Tibial nerve (tissue), 4 donors: Measurements from ENCODE around the gene LSM2. TPM values are rescaled to one million over a fixed set of nuclear protein-coding genes. Genes with fewer than 3 reads are reported as not detected.
A peak's percentile ranks its signal among the peaks of the same experiment; 100 is the strongest.

Experiments used
- DNase-seq, 2 donors: peaks; one replicate each; pipeline ENCODE4 v3.0.0-alpha.2; 2019; ENCODE audit warnings: low spot score in 2 of 2
- H3K27ac ChIP-seq, 4 donors: fragments of 200-600 bp; sonication (generic) in 3 of 4; one replicate each; pipeline ENCODE4 v1.5.1; 2017 to 2019; ENCODE audit warnings: mild to moderate bottlenecking in 1 of 4
- H3K27me3 ChIP-seq, 2 donors: fragments of 200-600 bp; sonication (generic) in 1 of 2; one replicate each; pipeline versions ENCODE4 v1.5.1 to v1.6.0; 2017 to 2019
- H3K36me3 ChIP-seq, 3 donors: fragments of 200-600 bp; sonication (generic); one replicate each; pipeline ENCODE4 v1.5.1; 2018 to 2019
- H3K4me1 ChIP-seq, 4 donors: fragments of 200-600 bp; sonication (generic) in 3 of 4; one replicate each; pipeline ENCODE4 v1.5.1; 2017 to 2019
- H3K4me3 ChIP-seq, 4 donors: fragments of 200-600 bp; sonication (generic) in 3 of 4; one replicate each; pipeline ENCODE4 v1.5.1; 2017 to 2019; ENCODE audit warnings: mild to moderate bottlenecking in 1 of 4, moderate library complexity in 1 of 4
- H3K9me3 ChIP-seq, 4 donors: fragments of 200-600 bp; sonication (generic) in 3 of 4; one replicate each; pipeline ENCODE4 v1.5.1; 2017 to 2019
- EP300 ChIP-seq, 2 donors: sonication (generic); formaldehyde crosslinking; IDR thresholded peaks; one replicate each; pipeline ENCODE4 v1.6.1; 2017; ENCODE audit warnings: antibody characterized with exemption in 2 of 2, mild to moderate bottlenecking in 1 of 2
- POLR2A ChIP-seq, 2 donors: fragments of 450-650 bp; IDR thresholded peaks; one replicate each; pipeline ENCODE4 v1.6.1; 2017; ENCODE audit warnings: antibody characterized with exemption in 2 of 2, mild to moderate bottlenecking in 2 of 2, moderate library complexity in 2 of 2
- WGBS, 2 donors: methylation state at CpG; one replicate each; pipeline ENCODE4 v1.1.5; 2018; 5-methylcytosine and 5-hydroxymethylcytosine counted together
- total RNA-seq, 4 donors: library from RNA; depleted of rRNA; stranded (reverse); fragments of >200 nt; gene quantifications; one replicate each; pipeline ENCODE4 v1.1.0, GENCODE V29; 2016
- TF ChIP-seq, protein P1 (sequence below), 5 experiments: fragments of 200-600 bp in 3 of 5; fragments of 450-650 bp in 2 of 5; sonication (generic) in 3 of 5; IDR thresholded peaks; one replicate each; pipeline ENCODE4 v1.5.1; 2016 to 2019; ENCODE audit warnings: antibody characterized with exemption in 5 of 5, mild to moderate bottlenecking in 3 of 5, moderate library complexity in 2 of 5

LSM2 gene
- total RNA-seq, 4 donors from 2014 or later: 23.9 to 31.8 (median 28.4) TPM

DNA sequence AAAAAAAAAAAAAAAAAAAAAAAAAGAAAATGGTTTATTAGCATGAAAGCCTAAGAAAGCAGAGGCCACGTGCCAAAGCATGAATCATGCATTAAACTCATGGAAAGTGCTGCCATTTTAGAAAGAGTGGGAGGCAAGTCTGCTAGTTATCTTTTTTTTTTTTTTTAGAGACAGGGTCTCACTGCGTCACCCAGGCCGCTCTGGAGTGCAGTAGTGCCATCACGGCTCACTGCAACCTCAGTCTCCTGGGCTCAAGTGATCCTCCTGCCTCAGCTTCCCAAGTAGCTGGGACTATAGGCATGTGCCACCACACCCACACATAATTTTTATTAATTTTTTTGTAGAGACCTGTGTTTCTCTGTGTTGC, 34.8 kb downstream of the LSM2 start:
- H3K27ac ChIP-seq: no peak overlapping the region
- no peaks in the 10 kb centered on the region for H3K36me3 ChIP-seq
- no peaks in the 10 kb centered on the region for H3K27me3 ChIP-seq
- H3K9me3 ChIP-seq: no peaks in the 10 kb centered on the region
- 63 to 64% methylated on average over 4 of the region's 4 CpGs for WGBS, 2 donors
- peaks cover 0 to 4% (median 4%) of the 10 kb centered on the region in 4 donors for H3K4me1 ChIP-seq
- DNase-seq: no peak
- H3K4me3 ChIP-seq: no peak overlapping the region
- no peak for TF ChIP-seq POLR2A (IDR thresholded peaks at IDR 0.05)
- TF ChIP-seq EP300 (IDR thresholded peaks at IDR 0.05): no peak
- TF ChIP-seq, protein P1, sequence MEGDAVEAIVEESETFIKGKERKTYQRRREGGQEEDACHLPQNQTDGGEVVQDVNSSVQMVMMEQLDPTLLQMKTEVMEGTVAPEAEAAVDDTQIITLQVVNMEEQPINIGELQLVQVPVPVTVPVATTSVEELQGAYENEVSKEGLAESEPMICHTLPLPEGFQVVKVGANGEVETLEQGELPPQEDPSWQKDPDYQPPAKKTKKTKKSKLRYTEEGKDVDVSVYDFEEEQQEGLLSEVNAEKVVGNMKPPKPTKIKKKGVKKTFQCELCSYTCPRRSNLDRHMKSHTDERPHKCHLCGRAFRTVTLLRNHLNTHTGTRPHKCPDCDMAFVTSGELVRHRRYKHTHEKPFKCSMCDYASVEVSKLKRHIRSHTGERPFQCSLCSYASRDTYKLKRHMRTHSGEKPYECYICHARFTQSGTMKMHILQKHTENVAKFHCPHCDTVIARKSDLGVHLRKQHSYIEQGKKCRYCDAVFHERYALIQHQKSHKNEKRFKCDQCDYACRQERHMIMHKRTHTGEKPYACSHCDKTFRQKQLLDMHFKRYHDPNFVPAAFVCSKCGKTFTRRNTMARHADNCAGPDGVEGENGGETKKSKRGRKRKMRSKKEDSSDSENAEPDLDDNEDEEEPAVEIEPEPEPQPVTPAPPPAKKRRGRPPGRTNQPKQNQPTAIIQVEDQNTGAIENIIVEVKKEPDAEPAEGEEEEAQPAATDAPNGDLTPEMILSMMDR (IDR thresholded peaks at IDR 0.05): no peak

DNA sequence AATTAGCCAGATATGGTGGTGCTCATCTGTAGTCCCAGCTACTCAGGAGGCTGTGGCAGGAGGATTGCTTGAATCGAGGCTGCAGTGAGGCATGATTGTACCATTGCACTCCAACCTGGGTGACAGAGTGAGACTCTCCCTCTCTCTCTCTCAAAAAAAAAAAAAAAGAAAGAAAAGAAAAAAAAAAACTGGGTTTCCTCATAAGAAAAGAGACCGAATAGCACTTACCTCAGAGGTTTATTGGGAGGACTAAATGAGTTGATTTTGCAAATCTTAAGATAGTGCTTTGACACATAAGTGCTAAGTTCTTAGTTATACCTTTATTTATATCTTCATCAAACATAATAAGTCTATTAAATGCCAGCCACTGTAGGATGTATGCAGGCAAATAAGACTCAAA, 35.9 kb downstream of the LSM2 start:
- no peak overlapping the region for H3K4me3 ChIP-seq
- H3K27ac ChIP-seq: no peak overlapping the region
- DNase-seq: no peak
- H3K4me1 ChIP-seq: peaks cover 0 to 9% (median 0%) of the 10 kb centered on the region in 4 donors
- no peak for TF ChIP-seq POLR2A (IDR thresholded peaks at IDR 0.05)
- H3K9me3 ChIP-seq: no peaks in the 10 kb centered on the region
- 90 to 91% methylated on average over 2 of the region's 2 CpGs for WGBS, 2 donors
- H3K36me3 ChIP-seq: no peaks in the 10 kb centered on the region
- no peaks in the 10 kb centered on the region for H3K27me3 ChIP-seq

- TF ChIP-seq POLR2A (IDR thresholded peaks at IDR 0.05): no peak
- TF ChIP-seq, protein P1 (IDR thresholded peaks at IDR 0.05): peak; percentile 31 to 81 (median 60)
These were observed 36.9 kb downstream of the LSM2 start for GRCh38 chr6:31769684-31770371.

DNA sequence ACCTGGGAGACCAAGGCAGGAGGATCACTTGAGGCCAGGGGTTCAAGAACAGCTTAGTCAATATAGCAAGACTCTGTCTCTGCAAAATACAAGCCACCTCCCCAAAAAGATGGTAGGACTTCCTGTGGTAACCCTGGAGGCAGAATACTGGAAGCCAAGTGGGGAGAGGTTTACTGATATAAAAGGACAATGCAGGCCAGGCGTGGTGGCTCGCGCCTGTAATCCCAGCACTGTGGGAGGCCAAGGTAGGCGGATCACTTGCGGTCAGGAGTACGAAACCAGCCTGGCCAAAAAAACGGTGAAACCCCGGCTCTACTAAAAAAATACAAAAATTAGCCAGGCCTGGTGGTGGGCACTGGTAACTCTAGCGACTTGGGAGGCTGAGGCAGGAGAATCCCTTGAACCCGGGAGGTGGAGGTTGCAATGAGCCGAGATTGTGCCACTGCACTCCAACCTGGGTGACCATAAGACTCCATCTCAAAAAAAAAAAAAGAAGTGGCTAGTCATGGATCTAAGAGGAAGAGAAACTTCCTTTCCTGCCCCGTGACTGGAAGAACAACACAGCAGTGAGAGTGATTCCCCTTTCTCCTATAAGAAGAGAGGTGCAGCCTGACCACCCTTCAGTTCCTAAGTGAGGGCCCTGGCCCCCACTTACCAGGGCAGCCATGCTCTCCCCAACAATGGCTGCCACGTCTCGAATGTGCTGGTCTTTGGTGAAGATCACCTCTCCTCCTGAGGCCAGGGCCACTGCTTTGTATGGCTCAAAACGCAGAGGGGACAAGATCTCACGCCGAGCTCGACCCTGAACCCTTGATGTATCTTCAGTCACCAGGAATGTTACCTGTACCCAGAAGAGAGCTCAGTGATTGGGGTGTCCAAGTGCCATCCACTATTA, 38.2 kb downstream of the LSM2 start:
- WGBS, 2 donors: 87 to 91% methylated on average over 18 of the region's 18 CpGs
- Histone ChIP-seq H3K36me3 (no peaks in the 10 kb centered on the region), H3K4me1 (peaks cover 0 to 11% (median 0%) of the 10 kb centered on the region in 4 donors), H3K9me3 (no peaks in the 10 kb centered on the region), H3K27me3 (no peaks in the 10 kb centered on the region), H3K4me3 (no peak overlapping the region), H3K27ac (peak overlapping the region in 1 of 4 donors; percentile 41)
- peak in 1 of 2 donors; percentile 25 for DNase-seq
- TF ChIP-seq, protein P1 (IDR thresholded peaks at IDR 0.05): no peak
- no peak for TF ChIP-seq POLR2A (IDR thresholded peaks at IDR 0.05)
- TF ChIP-seq EP300 (IDR thresholded peaks at IDR 0.05): no peak

More at GRCh38 chr6:31769684-31770371, 36.9 kb downstream of the LSM2 start:
- peaks cover 0 to 11% (median 0%) of the 10 kb centered on the region in 4 donors for H3K4me1 ChIP-seq
- 62 to 63% methylated on average over 12 of the region's 12 CpGs for WGBS, 2 donors
- DNase-seq: peak; percentile 47 to 57
- no peak overlapping the region for H3K27ac ChIP-seq
- H3K4me3 ChIP-seq: no peak overlapping the region
- H3K9me3 ChIP-seq: no peaks in the 10 kb centered on the region
- no peaks in the 10 kb centered on the region for H3K27me3 ChIP-seq
- H3K36me3 ChIP-seq: no peaks in the 10 kb centered on the region

DNA sequence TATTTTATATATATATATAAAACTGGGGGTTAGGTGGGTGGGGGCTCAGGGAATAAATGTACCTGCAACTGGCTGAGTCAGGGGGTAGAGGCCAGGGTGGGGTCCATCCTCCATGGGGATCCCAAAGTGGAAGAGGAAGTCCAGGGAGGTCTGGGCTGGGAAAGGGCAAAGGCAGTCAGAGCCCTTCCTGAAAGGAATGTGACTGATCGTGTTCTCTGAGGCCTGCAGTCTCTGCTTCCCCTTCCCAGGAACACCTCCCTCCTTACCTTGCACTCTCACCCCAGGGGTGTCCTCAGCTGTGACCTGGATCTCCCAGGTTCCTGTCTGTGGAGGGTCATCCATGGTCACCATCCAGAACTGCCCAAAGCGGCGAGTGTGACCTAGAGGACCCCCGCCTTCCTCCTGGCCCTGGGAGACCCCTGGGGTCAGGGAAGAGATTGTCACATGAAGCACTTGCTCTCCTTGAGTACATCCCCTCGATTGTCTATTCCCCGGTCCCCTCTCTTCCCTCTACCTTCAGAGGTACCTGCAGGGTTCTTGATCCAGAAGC, 39.6 kb downstream of the LSM2 start:
- H3K36me3 ChIP-seq: peaks cover 0 to 8% (median 0%) of the 10 kb centered on the region in 3 donors
- H3K4me1 ChIP-seq: peaks cover 0 to 21% (median 0%) of the 10 kb centered on the region in 4 donors
- no peaks in the 10 kb centered on the region for H3K27me3 ChIP-seq
- H3K4me3 ChIP-seq: no peak overlapping the region
- TF ChIP-seq, protein P1 (IDR thresholded peaks at IDR 0.05): no peak
- TF ChIP-seq POLR2A (IDR thresholded peaks at IDR 0.05): no peak
- no peak for TF ChIP-seq EP300 (IDR thresholded peaks at IDR 0.05)
- 78 to 79% methylated on average over 6 of the region's 6 CpGs for WGBS, 2 donors
- DNase-seq: no peak
- H3K27ac ChIP-seq: no peak overlapping the region
- no peaks in the 10 kb centered on the region for H3K9me3 ChIP-seq
